K562 (cell line): ENCODE measurements around the gene VRK3. TPM values are rescaled to one million over a fixed set of nuclear protein-coding genes. Genes with fewer than 3 reads are reported as not detected.

ENCODE experiments used
- AFF4 ChIP-seq: sonication (generic); formaldehyde crosslinking; IDR thresholded peaks from 2 replicates; pipeline ENCODE4 v1.8.0; 2023; ENCODE audit warnings: mild to moderate bottlenecking, missing genetic modification reagents
- CEBPB ChIP-seq: fragments of 450-650 bp; IDR thresholded peaks from 2 replicates; pipeline ENCODE4 v1.6.1; 2016; ENCODE audit warnings: missing genetic modification characterization, missing compliant biosample characterization
- CREB3 ChIP-seq: fragments of 450-650 bp; conservative IDR thresholded peaks from 2 replicates; pipeline ENCODE4 v1.6.1; 2016; ENCODE audit warnings: missing genetic modification characterization, low read depth, mild to moderate bottlenecking, missing compliant biosample characterization, moderate library complexity
- CREB3L1 ChIP-seq: fragments of 450-650 bp; IDR thresholded peaks from 2 replicates; pipeline ENCODE4 v1.6.1; 2014; ENCODE audit warnings: low read depth, mild to moderate bottlenecking, moderate library complexity, borderline replicate concordance
- DLX4 ChIP-seq: fragments of 250-450 bp; sonication (Bioruptor Pico); IDR thresholded peaks from 2 replicates; pipeline ENCODE4 v1.6.1; 2021; ENCODE audit warnings: mild to moderate bottlenecking
- DMBX1 ChIP-seq: fragments of 250-450 bp; sonication (Bioruptor Pico); IDR thresholded peaks from 2 replicates; pipeline ENCODE4 v1.8.0; 2022; ENCODE audit warnings: inconsistent platforms, mild to moderate bottlenecking, moderate library complexity, borderline replicate concordance
- DNMT1 ChIP-seq: fragments of 450-650 bp; IDR thresholded peaks from 2 replicates; pipeline ENCODE4 v1.6.1; 2016; ENCODE audit warnings: antibody characterized with exemption, mild to moderate bottlenecking
- GTF2F1 ChIP-seq: IDR thresholded peaks from 2 replicates; pipeline ENCODE4 v1.6.1; 2011; ENCODE audit warnings: low read depth, low read length, improper control_type of control experiment
- KDM1A ChIP-seq, 2 experiments: fragments of 450-650 bp; IDR thresholded peaks; 2 replicates each; pipeline ENCODE4 v1.6.1; 2016; ENCODE audit warnings: mild to moderate bottlenecking in 2 of 2
- MBD2 ChIP-seq: sonication (generic); IDR thresholded peaks from 2 replicates; pipeline ENCODE4 v1.6.1; 2016; ENCODE audit warnings: low read depth, borderline replicate concordance
- MLLT1 ChIP-seq, 2 experiments: fragments of 450-650 bp; IDR thresholded peaks; 2 replicates each; pipeline ENCODE4 v1.6.1; 2016
- POLR3A ChIP-seq: IDR thresholded peaks from 2 replicates; pipeline ENCODE4 v1.6.1; 2011; ENCODE audit warnings: borderline replicate concordance, mild to moderate bottlenecking, moderate library complexity; ENCODE audit not compliant: insufficient read length, insufficient read depth; ENCODE audit errors: extremely low read depth
- ZC3H8 ChIP-seq: fragments of 450-650 bp; IDR thresholded peaks from 2 replicates; pipeline ENCODE4 v1.6.1; 2017
- ZFPM2 ChIP-seq: fragments of 250-450 bp; sonication (Bioruptor Pico); IDR thresholded peaks from 2 replicates; pipeline ENCODE4 v1.5.1; 2022; ENCODE audit warnings: mild to moderate bottlenecking
- ZNF212 ChIP-seq: fragments of 450-650 bp; formaldehyde crosslinking; IDR thresholded peaks from 2 replicates; pipeline ENCODE4 v1.4.0; 2020; ENCODE audit warnings: mild to moderate bottlenecking
- ZNF274 ChIP-seq: IDR thresholded peaks from 2 replicates; pipeline ENCODE4 v1.6.1; 2011; ENCODE audit warnings: low read depth, mild to moderate bottlenecking, low read length, moderate library complexity, borderline replicate concordance
- ZNF280A ChIP-seq: fragments of 450-650 bp; IDR thresholded peaks from 2 replicates; pipeline ENCODE4 v1.6.1; 2018; ENCODE audit warnings: mild to moderate bottlenecking, low read depth; ENCODE audit not compliant: partially characterized antibody
- ZNF561 ChIP-seq: fragments of 450-650 bp; formaldehyde crosslinking; conservative IDR thresholded peaks from 2 replicates; pipeline ENCODE4 v1.4.0; 2020; ENCODE audit warnings: mild to moderate bottlenecking, moderate library complexity
- polyA plus RNA-seq, 8 experiments: library from polyadenylated mRNA; depleted of rRNA in 4 of 8; stranded (reverse) in 5 of 8; unstranded in 3 of 8; fragments of >200 nt; fragmentation: Nextera tagmentation in 2 of 8; fragmentation: Illumina TruSeq in 1 of 8; extraction: Ambion mirVana in 2 of 8; extraction: Trizol in 1 of 8; gene quantifications; 2 replicates each; pipeline versions ENCODE4 v1.2.1 to v1.2.3, GENCODE V29; 2011 to 2014; ENCODE audit warnings: inconsistent platforms in 1 of 8, missing spikeins in 1 of 8
- total RNA-seq, 7 experiments: library from RNA; depleted of rRNA in 6 of 7; stranded (reverse); fragments of >200 nt in 6 of 7; fragmentation: Illumina TruSeq in 2 of 7; extraction: Trizol in 2 of 7; gene quantifications; 2 replicates each; pipeline versions ENCODE4 v1.2.1 to v1.2.3, GENCODE V29; 2011 to 2021; ENCODE audit warnings: low replicate concordance in 1 of 7

Gene VRK3
- total and polyA plus RNA-seq, 9 of the 15 experiments (the other 6 are each of a cell fraction or from before 2014, with no cell fraction given) = 25.6 to 94.3 (median 42.9) TPM

- no peak; the same call in 1 of the 2 replicates for TF ChIP-seq GTF2F1
- no peak for TF ChIP-seq AFF4 (CRISPR knock-in tag)
- TF ChIP-seq MLLT1 (IDR thresholded peaks at IDR 0.05) = no peak
- TF ChIP-seq ZFPM2 = no peak
- no peak for TF ChIP-seq KDM1A (IDR thresholded peaks at IDR 0.05)
- TF ChIP-seq CEBPB (tag) = no peak
- TF ChIP-seq ZC3H8 = no peak
- no peak for TF ChIP-seq POLR3A
- TF ChIP-seq MBD2 = no peak
- no peak for TF ChIP-seq DMBX1 (CRISPR knock-in tag)
- TF ChIP-seq ZNF561 (CRISPR knock-in tag) = no peak
- no peak for TF ChIP-seq CREB3L1
- no peak for TF ChIP-seq ZNF280A
- TF ChIP-seq DNMT1 = no peak
- no peak for TF ChIP-seq ZNF212 (CRISPR knock-in tag)
- TF ChIP-seq CREB3 (tag) = no peak; the same call in 1 of the 2 replicates
- no peak for TF ChIP-seq DLX4 (CRISPR knock-in tag)
- no peak for TF ChIP-seq ZNF274
These were observed at the start of gene VRK3 (continued) for GRCh38 chr19:50025022-50025793.
